HuH-7.5 (cell line): ENCODE results near the gene ERC2.

Experiments used
- DNase-seq: peaks from one replicate; pipeline ENCODE4 v3.0.0; 2011; ENCODE audit warnings: low spot score

The ERC2 gene

DNA sequence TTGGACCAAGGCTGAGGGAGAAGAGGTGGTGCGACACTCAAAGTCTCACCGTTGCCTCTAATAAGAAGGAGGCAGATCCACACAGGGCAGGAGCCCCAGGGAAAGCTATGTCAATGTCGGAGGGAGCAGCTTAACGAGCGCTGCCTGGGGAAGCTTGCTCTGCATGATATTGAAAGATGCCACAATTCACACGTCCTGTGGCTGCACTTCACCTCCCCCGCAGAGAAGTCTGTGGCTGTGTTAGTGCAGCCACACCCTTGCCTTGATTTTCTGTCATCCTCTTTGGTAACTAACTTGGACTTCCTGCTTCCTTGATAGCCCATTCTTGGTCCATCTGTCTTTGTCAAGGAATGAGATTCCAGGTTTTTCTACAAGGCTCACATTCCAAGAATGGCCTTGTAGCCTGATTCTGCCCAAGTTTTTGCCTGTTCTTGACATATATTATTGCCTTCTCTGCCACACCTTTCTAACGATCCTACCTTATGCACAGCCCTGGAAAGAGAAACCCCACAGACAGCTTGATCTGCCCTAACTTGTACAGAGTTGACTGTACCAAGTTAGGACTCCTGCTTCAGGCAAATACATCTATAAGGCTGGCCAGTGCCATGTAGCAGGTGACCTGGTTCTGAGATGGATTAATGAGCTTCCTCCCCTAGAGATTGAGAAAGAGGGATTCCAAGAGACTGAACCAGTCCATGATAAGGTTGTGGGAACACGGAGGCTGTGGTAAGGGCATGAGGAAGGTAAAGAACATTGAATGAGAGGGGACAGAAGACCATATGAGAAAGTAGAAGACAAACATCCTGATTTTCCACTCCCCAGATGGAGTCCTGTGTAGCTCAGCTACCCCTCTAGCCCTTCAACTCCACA is 828.1 kb downstream of the ERC2 start:
- no peak for DNase-seq

DNA sequence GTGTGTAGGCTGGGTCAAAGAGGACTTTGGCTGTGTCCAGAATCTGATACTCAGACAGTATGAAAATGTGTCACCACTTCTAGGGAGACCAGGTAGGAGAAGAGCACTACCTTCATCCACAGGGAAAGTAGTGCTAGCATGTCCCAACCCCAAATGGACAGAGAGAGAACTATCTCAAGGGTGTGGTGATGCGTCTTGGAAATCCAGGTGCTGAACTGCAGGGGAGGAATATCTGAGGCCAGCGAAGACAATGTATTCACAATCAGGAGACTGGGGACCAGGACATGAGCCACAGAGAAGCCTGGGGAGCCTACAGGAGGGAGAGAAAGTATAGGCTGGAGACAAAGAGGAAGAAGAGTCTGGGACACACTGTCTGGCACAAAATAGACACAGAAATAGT is 829.1 kb downstream of the ERC2 start:
- no peak for DNase-seq

DNA sequence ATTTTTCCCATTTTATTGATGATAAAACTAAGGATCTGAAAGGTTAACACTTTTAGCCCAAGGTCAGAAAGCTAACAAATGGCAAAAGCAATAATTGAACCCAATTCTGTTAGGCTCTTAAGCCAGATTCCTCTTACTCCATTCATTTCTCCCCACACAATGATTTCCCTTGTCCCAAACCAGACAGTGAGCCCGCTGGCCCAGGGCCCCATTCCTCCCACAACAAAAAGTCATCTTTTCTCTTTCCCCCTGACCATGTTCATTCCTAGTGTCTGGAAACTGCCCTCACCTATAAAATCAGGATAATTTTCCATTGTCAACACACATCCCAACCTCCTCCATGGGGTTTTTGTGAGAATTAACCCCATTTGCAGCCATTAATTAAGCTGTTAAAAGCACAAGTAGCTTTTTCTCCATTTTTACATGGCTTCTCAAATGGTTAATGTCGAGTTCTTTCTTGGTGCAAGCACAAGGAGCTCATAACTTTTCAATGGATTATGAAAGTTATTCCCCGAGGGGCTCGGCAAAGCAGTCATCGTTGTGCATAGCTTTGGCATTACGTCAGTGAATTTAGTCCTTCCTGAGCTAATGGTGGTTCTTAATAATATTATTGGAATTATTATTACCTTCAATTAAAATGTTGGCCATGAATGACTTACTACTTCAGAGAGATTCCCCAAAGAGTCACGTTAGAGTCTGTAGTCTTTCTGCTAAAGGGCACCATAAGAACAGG is 830.2 kb downstream of the ERC2 start:
- no peak for DNase-seq

DNA sequence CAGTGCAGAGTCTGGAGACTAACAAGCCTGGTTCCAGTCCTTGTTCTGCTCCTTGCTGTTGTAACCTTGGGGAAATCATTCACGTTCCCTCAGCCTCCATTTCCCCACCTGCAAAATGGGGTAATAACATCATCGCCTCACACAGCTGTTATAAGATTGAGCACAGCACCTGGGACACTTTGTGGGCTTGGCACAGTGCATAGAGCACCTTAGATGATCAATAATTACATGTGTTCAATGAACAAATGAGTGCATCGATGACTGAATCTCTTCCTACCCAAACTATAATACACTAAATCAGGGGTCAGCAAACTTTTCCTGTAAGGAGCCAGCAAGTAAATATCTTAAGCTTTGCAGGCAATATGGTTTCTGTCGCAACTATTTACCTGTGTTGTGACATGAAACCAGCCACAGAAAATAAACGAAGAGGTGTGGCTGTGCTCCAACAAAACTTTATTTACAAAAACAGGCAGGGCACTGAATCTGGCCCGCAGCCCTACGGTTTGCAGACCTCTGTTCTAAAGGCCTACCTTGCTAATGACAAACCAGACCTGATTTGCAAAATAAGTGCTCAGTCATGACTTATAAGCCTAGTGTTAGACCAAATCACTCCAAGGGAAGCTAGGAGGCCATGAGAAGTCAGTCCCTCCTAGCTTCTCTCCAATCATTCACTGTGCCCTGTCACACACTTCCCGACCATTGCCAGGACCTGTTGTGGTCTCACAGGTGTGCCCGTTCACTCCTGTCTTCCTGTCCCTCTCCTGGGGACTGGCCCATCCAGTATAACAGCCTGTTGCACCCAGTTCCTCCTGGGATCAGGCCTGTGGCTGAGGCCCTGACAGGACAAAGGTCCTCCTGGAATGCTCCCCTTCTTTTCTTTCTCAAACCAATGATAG is 831.7 kb downstream of the ERC2 start:
- DNase-seq = no peak

DNA sequence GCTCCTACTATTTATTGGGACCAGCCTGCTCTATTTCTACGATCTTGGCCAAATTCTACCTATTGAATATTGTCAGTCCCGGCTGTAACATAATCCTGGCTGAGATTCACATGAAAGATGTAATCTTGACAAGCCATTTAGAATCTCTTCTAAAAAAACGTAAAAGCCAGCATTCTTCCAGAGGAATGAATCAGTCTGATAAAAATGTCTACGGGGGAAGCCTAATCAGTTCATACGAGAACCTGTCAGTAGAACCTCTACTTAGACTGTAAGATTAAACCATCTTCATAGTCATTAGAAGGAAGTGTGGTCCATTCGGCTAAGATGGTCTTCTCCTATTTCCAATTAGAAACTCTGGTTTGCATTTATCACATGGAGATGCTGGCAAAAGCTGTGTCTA is 833.9 kb downstream of the ERC2 start:
- DNase-seq = no peak

DNA sequence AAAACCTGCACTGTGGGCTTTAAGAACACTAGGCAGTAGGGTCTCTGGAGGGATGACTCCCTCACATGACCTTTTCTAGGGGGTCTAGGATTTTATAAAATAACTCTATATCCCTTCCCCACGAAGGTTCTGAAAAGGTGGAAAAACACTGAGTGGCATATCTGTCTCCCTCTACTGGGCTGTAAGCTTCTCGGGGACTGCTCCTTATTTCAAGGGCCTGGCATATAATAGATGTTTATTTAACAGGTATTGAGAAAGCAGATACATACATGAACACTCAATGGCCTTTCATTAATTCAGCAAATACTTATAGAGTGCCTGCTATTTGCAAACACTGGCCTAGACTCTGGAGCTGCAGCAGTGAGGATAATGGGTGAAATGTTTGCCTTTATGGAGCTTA is 834.9 kb downstream of the ERC2 start:
- DNase-seq = no peak

DNA sequence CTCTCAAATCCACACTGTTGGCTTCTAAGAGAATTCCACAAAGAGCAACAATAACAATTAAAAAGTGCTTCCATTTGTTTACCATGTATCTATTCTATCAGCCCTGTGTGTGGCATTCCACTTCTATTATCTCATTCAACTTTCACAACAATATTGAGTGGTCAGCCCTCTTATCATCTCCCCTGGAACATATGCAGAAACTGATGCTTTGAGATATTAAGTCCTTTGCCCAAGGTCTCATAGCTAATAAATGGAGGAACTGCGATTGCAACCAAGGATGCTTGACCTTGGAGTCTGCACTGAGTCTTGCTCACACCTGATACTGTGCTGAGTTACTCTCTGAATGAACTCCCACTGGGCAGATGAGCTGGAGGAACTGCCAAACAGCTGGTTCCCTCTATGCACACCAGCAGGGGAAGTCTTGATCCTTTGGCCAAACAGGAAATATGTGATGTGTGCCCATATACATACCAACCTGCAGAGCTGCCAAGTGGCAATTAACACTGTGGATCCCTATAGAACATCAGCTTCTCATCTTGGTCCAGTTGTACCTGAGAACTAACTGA is 836.4 kb downstream of the ERC2 start:
- no peak for DNase-seq

DNA sequence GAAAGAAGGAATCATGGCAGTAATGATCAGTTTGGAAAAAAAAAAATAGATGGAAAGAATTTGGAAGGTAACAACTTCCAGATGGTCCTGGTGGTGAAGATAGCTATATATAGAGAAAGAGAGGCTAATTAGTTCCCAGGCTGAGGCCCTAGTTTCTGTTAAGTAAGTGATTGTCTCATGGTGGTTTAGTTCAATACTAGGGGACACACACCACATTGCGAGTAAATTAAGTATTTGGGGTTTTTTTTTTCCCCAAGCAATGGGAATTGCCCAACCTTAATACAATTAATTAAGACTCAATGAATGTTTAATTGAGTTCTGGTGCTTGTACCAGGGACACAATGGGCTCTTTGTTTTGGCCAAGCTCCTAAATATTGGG is 837.4 kb downstream of the ERC2 start:
- no peak for DNase-seq

DNA sequence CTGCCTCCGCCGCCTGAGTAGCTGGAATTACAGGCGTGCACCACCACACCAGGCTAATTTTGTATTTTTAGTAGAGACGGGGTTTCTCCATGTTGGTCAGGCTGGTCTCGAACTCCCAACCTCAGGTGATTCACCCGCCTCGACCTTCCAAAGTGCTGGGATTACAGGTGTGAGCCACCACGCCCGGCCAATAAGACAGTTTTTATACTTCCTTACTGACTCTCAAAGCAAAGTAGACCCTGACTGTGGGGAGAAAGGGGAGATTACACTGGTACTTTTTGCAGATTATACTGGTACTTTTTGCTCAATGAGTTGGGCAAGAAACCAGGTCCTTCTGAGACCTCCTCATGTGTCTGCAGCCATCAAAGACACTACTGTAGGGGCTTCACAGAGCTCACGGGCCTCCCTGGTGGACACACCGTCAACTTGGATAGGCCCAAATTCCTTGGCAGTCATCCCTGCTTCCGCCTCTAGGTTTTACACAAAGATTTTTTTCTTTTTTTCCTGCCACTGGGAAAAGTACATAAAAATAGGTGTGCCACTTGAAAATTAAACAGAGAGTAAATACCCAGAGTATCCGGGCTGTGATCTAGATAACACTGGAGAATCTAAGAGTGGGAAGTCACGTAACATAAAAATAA is 837.9 kb downstream of the ERC2 start:
- no peak for DNase-seq

DNA sequence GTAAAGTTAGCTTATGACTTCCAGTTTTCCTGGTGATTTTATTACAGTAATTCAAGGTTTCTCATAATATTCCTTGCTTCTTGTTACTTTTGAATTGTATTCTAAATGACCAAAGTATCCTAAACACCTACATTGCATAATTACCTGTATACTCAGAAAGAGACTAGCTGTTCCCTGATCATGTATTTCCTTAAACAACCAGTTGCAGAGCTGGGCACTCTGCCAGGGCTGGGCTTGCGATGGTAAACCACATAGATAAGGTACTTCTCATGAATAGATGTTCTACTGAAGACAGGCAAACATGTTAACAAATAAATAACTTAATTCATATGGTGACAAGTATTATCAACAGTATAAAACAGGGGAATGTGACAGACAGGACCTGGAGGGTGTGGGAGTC is 838.8 kb downstream of the ERC2 start:
- DNase-seq = no peak

DNA sequence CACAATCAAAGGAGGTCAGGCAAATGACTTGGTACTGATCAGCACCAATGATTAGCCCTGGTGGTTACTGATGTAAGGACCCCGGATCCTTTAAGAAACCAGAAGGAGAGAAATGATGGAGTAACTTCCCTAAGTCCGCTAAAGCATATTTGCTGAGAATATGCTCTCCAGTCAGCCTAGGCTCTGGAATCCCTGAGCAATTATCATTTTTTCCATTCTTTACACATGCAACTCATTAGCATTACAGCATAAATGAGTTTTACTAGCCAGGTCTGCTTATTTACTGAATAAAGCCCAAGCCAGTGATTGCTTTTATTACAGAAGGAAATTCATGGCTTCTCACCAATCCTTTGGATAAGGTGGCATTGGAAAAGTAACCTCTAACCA is 842.0 kb downstream of the ERC2 start:
- DNase-seq = no peak

DNA sequence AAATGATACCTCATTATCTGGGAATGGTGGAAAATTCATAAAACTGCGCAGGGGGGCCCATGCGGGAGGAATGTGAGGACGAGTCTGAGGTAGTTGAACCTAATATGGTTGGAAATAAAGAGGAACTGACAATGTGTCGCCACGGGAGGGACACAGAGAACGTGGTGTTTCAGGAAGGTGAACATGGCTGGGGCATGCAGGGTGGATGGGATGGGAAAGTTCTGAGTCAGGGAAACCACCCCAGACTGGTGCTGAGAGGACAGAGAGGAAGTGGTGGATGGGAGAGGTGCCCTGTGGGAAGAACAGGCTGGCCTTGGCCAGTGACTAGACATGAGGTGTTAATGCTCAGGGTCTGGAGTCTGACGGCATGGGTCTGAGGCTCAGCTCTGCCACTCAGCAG is 844.0 kb downstream of the ERC2 start:
- no peak for DNase-seq

DNA sequence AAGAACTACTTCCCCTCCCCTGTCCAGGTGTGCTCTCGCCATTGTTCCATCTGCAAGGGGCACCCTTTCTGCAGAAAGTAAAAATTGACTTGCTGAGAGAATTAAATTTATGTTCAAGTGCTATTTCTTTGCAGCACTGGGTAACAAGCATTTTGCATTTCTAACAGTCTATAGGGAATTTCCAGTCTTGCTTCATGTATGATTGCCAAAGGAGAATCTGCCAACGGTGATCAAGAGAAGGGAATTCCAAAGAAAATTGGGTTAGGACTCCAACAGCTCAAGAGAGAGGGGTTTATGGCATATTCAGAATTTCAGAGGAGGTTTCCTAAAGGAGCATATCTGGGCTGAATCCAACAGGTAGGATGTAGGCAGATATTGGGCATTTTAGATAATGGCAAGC is 844.5 kb downstream of the ERC2 start:
- DNase-seq = no peak

DNA sequence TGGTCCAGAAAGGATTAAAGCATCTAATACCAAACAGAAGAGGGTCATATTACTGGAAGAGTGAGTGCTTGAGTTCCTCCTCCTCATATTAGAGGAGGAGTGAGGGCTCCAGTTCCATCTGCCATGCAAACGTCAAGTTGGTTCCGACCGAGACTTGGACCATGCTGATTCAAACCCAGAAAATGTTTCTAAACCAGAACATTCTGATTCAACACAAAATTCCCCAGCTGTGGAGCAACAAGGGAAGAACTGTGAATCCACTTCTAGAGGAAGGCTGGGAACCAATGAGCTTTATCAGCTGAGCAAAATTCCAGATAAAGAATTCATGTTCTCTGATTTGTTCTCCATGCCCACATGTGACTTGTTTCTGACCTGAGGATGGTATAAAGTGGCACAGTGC is 845.5 kb downstream of the ERC2 start:
- no peak for DNase-seq

DNA sequence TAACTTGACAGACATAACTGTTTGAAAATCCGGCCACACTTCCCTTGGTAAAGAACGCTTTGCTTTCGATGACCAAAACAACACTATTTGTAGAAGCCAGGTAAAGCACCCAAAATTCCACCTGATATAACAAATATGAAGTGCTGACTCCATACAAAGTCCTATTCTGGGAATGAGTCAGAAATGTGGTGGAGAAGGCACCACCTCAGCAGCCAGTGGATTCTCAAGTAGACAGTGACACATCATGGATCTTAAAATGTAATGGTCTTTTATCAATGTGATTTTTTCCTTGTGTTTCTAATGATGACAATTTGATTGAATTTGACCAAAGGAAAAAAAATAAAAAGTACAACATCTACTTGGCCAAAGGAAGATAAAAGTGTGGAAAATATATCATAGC is 846.2 kb downstream of the ERC2 start:
- no peak for DNase-seq

DNA sequence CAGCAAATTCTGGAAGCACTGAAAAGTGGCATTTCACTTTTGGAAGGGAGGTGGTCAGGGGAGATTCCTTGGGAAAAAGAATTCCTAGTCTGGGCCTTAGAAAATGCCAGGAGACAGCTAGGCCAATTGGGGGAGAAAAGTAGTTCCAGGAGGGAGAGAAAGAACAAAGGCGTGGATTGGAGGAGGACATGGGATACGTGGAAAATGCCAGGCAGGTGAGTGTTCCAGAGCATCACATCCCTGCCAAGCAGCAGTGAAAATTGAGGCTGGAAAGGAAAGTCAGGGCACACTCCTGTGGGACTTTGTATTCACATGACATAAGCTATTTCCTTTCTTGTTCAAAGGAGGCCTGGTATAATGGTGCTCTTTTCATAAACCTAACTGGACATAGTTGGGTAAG is 846.6 kb downstream of the ERC2 start:
- DNase-seq = no peak

DNA sequence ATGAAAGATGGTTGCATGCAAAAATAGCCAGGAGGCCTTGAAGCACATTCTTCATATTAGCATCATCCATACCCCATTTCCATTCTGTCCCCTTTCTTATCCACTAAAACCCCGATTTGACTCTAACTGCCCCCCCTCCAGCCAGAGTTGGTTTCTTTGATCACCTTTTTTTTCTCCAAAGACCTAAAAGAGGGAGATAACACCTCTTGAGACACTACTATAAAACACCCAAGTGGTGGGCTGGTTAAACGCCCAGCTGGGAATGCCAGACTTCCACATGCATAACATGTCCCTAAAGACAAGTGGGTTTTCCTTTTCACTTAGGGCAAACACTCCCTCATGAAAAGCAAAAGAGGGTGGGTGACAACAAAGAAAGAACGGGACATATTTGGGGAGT is 847.2 kb downstream of the ERC2 start:
- no peak for DNase-seq

DNA sequence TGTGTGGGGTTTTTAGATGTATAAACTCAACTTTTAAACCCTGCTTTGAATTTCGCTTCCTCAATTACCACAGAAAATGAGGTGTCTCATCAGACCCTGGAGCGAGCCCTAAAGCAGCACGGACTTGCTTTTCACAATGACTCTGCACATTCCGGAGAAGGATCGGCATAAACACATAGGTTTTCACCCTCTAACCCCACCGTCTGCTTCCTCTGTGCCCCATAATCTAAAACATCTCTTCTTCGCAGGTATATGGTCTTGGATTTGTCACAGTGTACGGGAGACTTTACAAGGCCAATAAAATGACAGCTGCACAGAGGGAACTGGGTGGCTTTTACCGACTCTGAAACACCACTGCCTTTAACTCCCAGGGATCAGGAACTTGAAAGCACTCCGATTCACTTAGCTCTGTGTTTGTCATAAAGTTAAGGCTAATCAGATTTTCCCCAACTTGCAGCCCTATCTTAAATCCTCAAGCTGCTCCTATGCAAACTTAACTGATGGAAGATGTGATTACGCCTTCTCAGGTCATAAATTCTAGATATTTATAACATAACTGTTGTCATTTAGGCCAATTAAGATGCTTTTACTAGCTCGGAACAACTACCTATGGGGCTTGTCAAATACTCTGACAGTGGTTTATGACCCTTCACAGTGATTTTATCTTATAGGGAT is 847.8 kb downstream of the ERC2 start:
- no peak for DNase-seq

DNA sequence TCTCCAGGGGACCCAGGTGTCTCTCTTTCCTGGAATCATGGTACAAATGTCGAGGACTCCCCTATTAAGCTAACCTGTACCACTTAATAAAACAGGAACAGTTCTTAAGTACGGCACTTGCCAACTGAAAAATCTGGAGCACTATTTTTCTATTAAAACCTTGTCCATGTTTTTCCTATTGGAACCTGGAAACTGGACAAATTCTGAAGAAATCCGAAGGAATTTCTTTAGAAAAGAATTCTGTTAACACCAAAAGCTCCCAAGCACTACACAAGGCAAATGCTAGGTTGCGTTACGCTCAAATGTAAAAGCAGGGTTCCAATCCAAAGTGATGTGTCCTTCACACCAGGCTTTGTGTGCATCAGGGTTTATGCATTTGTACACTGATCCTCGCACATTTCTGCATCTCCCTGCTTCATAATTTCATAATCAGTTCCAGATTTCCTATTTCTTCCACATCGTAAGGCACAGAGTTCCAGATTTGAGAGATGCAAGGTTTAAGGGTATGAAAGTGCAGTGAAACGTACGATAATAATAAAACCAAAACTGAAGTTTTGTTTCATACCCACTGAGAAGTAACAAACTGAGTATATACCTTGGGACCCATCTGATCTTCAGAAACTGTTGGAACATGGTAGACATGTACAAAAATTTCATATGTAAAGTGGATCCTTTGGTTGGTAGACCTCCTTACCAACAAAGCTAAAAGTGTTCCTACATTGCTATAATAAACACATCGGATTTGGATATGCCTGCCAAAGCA is 849.0 kb downstream of the ERC2 start:
- DNase-seq = no peak

DNA sequence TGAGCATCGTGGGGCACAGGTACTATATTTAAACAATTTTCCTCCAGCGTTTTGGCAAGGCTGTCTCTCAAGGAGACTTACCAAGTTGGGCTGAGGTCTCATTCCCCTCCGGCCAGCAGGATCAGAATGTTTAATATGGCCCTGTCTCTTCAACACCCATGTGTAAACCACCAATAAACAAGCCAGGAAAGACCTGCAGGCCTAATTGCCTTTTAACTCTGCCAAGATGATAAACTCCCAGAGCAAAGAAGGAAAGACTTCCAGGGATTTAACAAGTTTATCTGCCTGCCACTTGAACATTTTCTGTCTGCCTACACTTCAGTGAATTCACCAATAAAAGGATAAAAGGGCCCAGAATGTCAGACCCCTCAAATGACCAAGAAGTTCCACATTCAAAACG is 850.9 kb downstream of the ERC2 start:
- no peak for DNase-seq

DNA sequence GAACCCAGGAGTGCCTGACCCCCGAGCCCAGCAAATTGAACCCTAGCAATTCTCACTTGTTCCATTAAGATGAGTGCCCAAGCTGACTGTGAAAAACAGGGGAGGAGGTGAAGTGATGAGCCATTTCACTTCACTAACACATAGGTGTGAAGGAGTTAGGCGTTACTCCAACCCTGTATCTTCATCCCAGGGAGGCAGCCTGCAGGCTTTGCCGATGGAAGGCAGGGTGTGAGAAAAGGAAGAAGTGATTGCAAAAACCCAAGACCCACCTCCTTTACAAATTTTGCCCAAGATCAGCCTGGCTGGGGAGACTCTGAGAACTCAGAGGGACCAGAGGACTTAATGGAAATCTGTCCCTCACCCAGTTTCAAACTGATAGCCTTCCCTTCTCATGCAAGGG is 851.5 kb downstream of the ERC2 start:
- no peak for DNase-seq
